HepG2 (cell line): ENCODE data around the gene EREG. TPM values are rescaled to one million over a fixed set of nuclear protein-coding genes. Genes with fewer than 3 reads are reported as not detected.
A peak's percentile ranks its signal among the peaks of the same experiment; 100 is the strongest.

ENCODE experiments used
- ATAC-seq: fragments of 200-7000 bp; cut with Tn5 transposase; 3 replicates; pipeline ENCODE4 v1.9.1; 2020; ENCODE audit warnings: mild to moderate bottlenecking, moderate library complexity
- BruUV-seq: library from RNA; stranded (reverse); fragments of 400-500 nt; replicated peaks from 2 replicates; lab custom pipeline; 2021; lab: Mats Ljungman, UMichigan
- CTCF ChIA-PET: fragments of 300-600 bp; formaldehyde crosslinking; extraction: SDS; loops from one replicate; lab custom pipeline; 2021; ENCODE audit warnings: low total read pairs, inconsistent platforms, low intra/inter-chr PET ratio; lab: Yijun Ruan, JAX
- POLR2A ChIA-PET: fragments of 350-600 bp; sonication (Branson Sonifier 250); formaldehyde crosslinking; loops from one replicate; lab custom pipeline; 2020; ENCODE audit warnings: antibody characterized with exemption, inconsistent platforms; lab: Yijun Ruan, JAX
- DNase-seq: peaks from one replicate; pipeline ENCODE4 v3.0.0-alpha.2; 2015; ENCODE audit warnings: low spot score
- FAIRE-seq: peaks from 3 replicates; lab custom pipeline; 2011; peaks lifted over from hg19 to GRCh38; lab: Jason Lieb, UNC
- H2AFZ ChIP-seq: one replicate; pipeline ENCODE4 v1.6.1; 2011; ENCODE audit warnings: low read length, inconsistent platforms
- H3K27ac ChIP-seq: fragments of 300-600 bp; 3 replicates; pipeline ENCODE4 v1.8.0; 2011; ENCODE audit warnings: mixed run types, mild to moderate bottlenecking, mixed read lengths, low read length, inconsistent platforms; ENCODE audit not compliant: insufficient read depth; ENCODE audit errors: extremely low read length
- H3K27me3 ChIP-seq, 2 experiments: fragments of 200-600 bp in 1 of 2; 2 replicates in 1 of 2; 3 replicates in 1 of 2; pipeline versions ENCODE4 v1.6.0 to v1.8.0; 2011; ENCODE audit warnings: low read length in 2 of 2, mild to moderate bottlenecking in 2 of 2, moderate library complexity in 2 of 2, inconsistent platforms in 1 of 2; ENCODE audit not compliant: insufficient read depth in 2 of 2, control insufficient read depth in 1 of 2
- H3K36me3 ChIP-seq, 2 experiments: fragments of 200-600 bp in 1 of 2; replicated peaks in 1 of 2; 2 replicates in 1 of 2; 3 replicates in 1 of 2; pipeline versions ENCODE4 v1.5.1 to v1.8.0; 2011; ENCODE audit warnings: low read length in 2 of 2, inconsistent platforms in 1 of 2; ENCODE audit not compliant: insufficient read depth in 2 of 2, control insufficient read depth in 1 of 2
- H3K4me1 ChIP-seq: 2 replicates; pipeline ENCODE4 v1.5.1; 2012; ENCODE audit warnings: low read length, inconsistent platforms; ENCODE audit not compliant: insufficient read depth
- H3K4me2 ChIP-seq: 2 replicates; pipeline ENCODE4 v1.6.0; 2011; ENCODE audit warnings: low read depth, low read length, inconsistent platforms
- H3K4me3 ChIP-seq, 3 experiments: fragments of 200-600 bp in 1 of 3; sonication (generic), shearing (Covaris generic) in 1 of 3; replicated peaks in 1 of 3; 2 replicates each; pipeline ENCODE4 v1.5.1; 2011 to 2016; ENCODE audit warnings: low read length in 3 of 3, inconsistent platforms in 2 of 3, low read depth in 2 of 3, mild to moderate bottlenecking in 2 of 3, control low read depth in 1 of 3, mixed read lengths in 1 of 3; ENCODE audit not compliant: insufficient read depth in 1 of 3
- H3K79me2 ChIP-seq: one replicate; pipeline ENCODE4 v1.6.1; 2011; ENCODE audit warnings: low read length, inconsistent platforms; ENCODE audit not compliant: insufficient read depth
- H3K9ac ChIP-seq: 2 replicates; pipeline ENCODE4 v1.6.0; 2011; ENCODE audit warnings: mild to moderate bottlenecking, low read depth, low read length, inconsistent platforms; ENCODE audit not compliant: insufficient read depth
- H3K9me3 ChIP-seq: 2 replicates; pipeline ENCODE4 v1.5.1; 2012; ENCODE audit warnings: mild to moderate bottlenecking, low read length
- H4K20me1 ChIP-seq: 2 replicates; pipeline ENCODE4 v1.6.0; 2011; ENCODE audit warnings: inconsistent platforms, mild to moderate bottlenecking, low read length, moderate library complexity; ENCODE audit not compliant: insufficient read depth
- ATF1 ChIP-seq: IDR thresholded peaks from 2 replicates; pipeline ENCODE4 v1.6.1; 2016; ENCODE audit warnings: mild to moderate bottlenecking, control low read depth
- IRF2 ChIP-seq: IDR thresholded peaks from 2 replicates; pipeline ENCODE4 v1.6.1; 2018; ENCODE audit warnings: missing genetic modification reagents, missing compliant biosample characterization
- NFE2 ChIP-seq: sonication (generic); formaldehyde crosslinking; IDR thresholded peaks from 2 replicates; pipeline ENCODE4 v1.4.0; 2020; ENCODE audit warnings: missing genetic modification reagents
- NFYC ChIP-seq: IDR thresholded peaks from 2 replicates; pipeline ENCODE4 v1.6.1; 2016; ENCODE audit warnings: missing genetic modification reagents, missing compliant biosample characterization
- SP5 ChIP-seq: IDR thresholded peaks from 2 replicates; pipeline ENCODE4 v1.6.1; 2016; ENCODE audit warnings: low read depth, borderline replicate concordance
- TARDBP ChIP-seq: sonication (generic); formaldehyde crosslinking; IDR thresholded peaks from 2 replicates; pipeline ENCODE4 v1.8.0; 2022; ENCODE audit warnings: mild to moderate bottlenecking, missing genetic modification reagents
- ZFYVE20 ChIP-seq: sonication (generic); formaldehyde crosslinking; IDR thresholded peaks from 2 replicates; pipeline ENCODE4 v1.8.0; 2023; ENCODE audit warnings: low read depth, mild to moderate bottlenecking, moderate library complexity, missing genetic modification reagents, borderline replicate concordance
- ZNF160 ChIP-seq: sonication (generic); formaldehyde crosslinking; IDR thresholded peaks from 2 replicates; pipeline ENCODE4 v1.8.0; 2022; ENCODE audit warnings: mild to moderate bottlenecking, inconsistent platforms, missing genetic modification reagents
- ZNF720 ChIP-seq: sonication (generic); formaldehyde crosslinking; IDR thresholded peaks from 2 replicates; pipeline ENCODE4 v1.4.0; 2020; ENCODE audit warnings: missing genetic modification reagents
- ZNF773 ChIP-seq: sonication (generic); formaldehyde crosslinking; IDR thresholded peaks from 2 replicates; pipeline ENCODE4 v1.4.0; 2020; ENCODE audit warnings: missing genetic modification reagents, borderline replicate concordance
- WGBS: methylation state at CpG from one replicate; pipeline ENCODE4 v1.1.6; 2017; ENCODE audit warnings: low lambda C conversion rate; 5-methylcytosine and 5-hydroxymethylcytosine counted together
- in situ Hi-C: cut with HindIII; loops from 2 replicates; pipeline ENCODE4 v1.10.0; 2017; ENCODE audit warnings: low pct_unique_long_range_greater_than_20kb; ENCODE audit not compliant: extremely low pct_ligation_motif_present
- intact Hi-C: fragments of 100-400 bp; cut with micrococcal nuclease; formaldehyde crosslinking; loops from one replicate; pipeline ENCODE4 v1.10.0; 2022; ENCODE audit not compliant: unreplicated experiment
- polyA plus RNA-seq, 8 experiments: library from polyadenylated mRNA; depleted of rRNA in 3 of 8; stranded (reverse) in 7 of 8; unstranded in 1 of 8; fragments of >200 nt; fragmentation: Illumina TruSeq in 4 of 8; extraction: Trizol in 4 of 8; gene quantifications; 2 replicates each; pipeline versions ENCODE4 v1.2.1 to v1.2.3, GENCODE V29; 2011 to 2016; ENCODE audit warnings: low read depth in 4 of 8, missing spikeins in 1 of 8, mixed read lengths in 1 of 8; ENCODE audit not compliant: insufficient read depth in 1 of 8
- total RNA-seq, 5 experiments: library from RNA; depleted of rRNA; stranded (reverse); fragments of >200 nt; fragmentation: Illumina TruSeq; extraction: Trizol; gene quantifications; 2 replicates each; pipeline ENCODE4 v1.2.3, GENCODE V29; 2016; ENCODE audit warnings: low read depth in 1 of 5
- TF ChIP-seq, protein P1 (sequence below): sonication (generic); formaldehyde crosslinking; IDR thresholded peaks from 2 replicates; pipeline ENCODE4 v1.4.0; 2020; ENCODE audit warnings: mild to moderate bottlenecking, missing genetic modification reagents
- TF ChIP-seq, protein P2 (sequence below): sonication (generic); formaldehyde crosslinking; IDR thresholded peaks from 2 replicates; pipeline ENCODE4 v1.4.0; 2020; ENCODE audit warnings: missing genetic modification reagents, borderline replicate concordance

Gene EREG
- total and polyA plus RNA-seq, 2 of the 13 experiments (the other 11 are each of a cell fraction or from before 2014, with no cell fraction given) = 0.11 to 0.13 TPM

DNA sequence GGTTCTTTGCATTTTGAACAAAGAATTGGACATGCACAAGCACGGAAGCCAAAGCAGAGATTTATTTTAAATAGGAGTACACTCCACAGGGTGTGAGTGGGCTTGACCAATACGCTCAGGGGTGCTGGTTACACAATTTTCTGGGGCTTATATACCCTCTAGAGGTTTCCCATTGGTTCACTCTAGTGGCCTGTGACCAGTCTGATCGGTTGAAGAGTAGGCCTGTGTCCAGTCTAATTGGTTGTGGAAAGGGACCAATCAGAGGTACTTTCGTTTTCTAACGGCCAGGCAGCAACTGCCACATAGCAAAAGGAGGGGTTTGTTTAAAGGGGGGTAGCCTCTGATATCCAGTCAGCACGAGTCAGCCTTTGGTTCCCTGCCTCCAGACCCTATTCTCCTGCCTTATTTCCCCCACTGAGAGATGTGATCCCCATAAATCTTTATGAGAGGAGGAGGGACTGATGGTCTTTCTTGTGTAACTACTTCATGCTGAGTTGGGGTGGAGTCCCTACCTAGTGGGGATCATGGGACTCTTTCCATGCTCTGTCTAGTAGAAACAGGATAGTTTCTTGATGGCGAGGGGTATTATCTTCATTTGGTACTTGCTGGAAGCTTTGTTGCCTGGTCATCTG, 68.7 kb downstream of the EREG start:
- no TSS peak for BruUV-seq
- H3K79me2 ChIP-seq = no peaks in the 10 kb centered on the region
- peak overlapping the region; percentile 64 for H3K4me2 ChIP-seq
- CTCF ChIA-PET = no interaction called here
- intact Hi-C loops = no loop called here
- in situ Hi-C loops = no loop called here
- POLR2A ChIA-PET = no interaction called here
- no peaks in the 10 kb centered on the region for H4K20me1 ChIP-seq
- no peak overlapping the region for H2AFZ ChIP-seq
- H3K9ac ChIP-seq = no peak overlapping the region
- H3K36me3 ChIP-seq = no peaks in the 10 kb centered on the region
- H3K27ac ChIP-seq = no peak overlapping the region
- H3K27me3 ChIP-seq = no peaks in the 10 kb centered on the region
- FAIRE-seq (no peak), DNase-seq (peak; percentile 69), ATAC-seq (peak; percentile 99)
- H3K4me3 ChIP-seq = peak overlapping the region; percentile 9 to 41 (median 23); a peak in 4 of 6 replicates
- H3K4me1 ChIP-seq = 0 out of 2 replicates have a peak, but pooled peaks cover 9% of the 10 kb centered on the region
- WGBS = 14% methylated on average over 4 of the region's 7 CpGs
- H3K9me3 ChIP-seq = no peaks in the 10 kb centered on the region
- TF ChIP-seq NFYC (peak; percentile 75), ZNF160 (no peak), ATF1 (CRISPR knock-in tag) (0 out of 2 replicates have a peak, but pooled peaks have one; percentile 33), NFE2 (CRISPR knock-in tag) (no peak), SP5 (CRISPR knock-in tag) (no peak), TARDBP (CRISPR knock-in tag) (no peak), ZNF720 (no peak), IRF2 (CRISPR knock-in tag) (peak; percentile 80; the same call in 1 of the 2 replicates), ZFYVE20 (no peak), ZNF773 (no peak)
- TF ChIP-seq, protein P1, sequence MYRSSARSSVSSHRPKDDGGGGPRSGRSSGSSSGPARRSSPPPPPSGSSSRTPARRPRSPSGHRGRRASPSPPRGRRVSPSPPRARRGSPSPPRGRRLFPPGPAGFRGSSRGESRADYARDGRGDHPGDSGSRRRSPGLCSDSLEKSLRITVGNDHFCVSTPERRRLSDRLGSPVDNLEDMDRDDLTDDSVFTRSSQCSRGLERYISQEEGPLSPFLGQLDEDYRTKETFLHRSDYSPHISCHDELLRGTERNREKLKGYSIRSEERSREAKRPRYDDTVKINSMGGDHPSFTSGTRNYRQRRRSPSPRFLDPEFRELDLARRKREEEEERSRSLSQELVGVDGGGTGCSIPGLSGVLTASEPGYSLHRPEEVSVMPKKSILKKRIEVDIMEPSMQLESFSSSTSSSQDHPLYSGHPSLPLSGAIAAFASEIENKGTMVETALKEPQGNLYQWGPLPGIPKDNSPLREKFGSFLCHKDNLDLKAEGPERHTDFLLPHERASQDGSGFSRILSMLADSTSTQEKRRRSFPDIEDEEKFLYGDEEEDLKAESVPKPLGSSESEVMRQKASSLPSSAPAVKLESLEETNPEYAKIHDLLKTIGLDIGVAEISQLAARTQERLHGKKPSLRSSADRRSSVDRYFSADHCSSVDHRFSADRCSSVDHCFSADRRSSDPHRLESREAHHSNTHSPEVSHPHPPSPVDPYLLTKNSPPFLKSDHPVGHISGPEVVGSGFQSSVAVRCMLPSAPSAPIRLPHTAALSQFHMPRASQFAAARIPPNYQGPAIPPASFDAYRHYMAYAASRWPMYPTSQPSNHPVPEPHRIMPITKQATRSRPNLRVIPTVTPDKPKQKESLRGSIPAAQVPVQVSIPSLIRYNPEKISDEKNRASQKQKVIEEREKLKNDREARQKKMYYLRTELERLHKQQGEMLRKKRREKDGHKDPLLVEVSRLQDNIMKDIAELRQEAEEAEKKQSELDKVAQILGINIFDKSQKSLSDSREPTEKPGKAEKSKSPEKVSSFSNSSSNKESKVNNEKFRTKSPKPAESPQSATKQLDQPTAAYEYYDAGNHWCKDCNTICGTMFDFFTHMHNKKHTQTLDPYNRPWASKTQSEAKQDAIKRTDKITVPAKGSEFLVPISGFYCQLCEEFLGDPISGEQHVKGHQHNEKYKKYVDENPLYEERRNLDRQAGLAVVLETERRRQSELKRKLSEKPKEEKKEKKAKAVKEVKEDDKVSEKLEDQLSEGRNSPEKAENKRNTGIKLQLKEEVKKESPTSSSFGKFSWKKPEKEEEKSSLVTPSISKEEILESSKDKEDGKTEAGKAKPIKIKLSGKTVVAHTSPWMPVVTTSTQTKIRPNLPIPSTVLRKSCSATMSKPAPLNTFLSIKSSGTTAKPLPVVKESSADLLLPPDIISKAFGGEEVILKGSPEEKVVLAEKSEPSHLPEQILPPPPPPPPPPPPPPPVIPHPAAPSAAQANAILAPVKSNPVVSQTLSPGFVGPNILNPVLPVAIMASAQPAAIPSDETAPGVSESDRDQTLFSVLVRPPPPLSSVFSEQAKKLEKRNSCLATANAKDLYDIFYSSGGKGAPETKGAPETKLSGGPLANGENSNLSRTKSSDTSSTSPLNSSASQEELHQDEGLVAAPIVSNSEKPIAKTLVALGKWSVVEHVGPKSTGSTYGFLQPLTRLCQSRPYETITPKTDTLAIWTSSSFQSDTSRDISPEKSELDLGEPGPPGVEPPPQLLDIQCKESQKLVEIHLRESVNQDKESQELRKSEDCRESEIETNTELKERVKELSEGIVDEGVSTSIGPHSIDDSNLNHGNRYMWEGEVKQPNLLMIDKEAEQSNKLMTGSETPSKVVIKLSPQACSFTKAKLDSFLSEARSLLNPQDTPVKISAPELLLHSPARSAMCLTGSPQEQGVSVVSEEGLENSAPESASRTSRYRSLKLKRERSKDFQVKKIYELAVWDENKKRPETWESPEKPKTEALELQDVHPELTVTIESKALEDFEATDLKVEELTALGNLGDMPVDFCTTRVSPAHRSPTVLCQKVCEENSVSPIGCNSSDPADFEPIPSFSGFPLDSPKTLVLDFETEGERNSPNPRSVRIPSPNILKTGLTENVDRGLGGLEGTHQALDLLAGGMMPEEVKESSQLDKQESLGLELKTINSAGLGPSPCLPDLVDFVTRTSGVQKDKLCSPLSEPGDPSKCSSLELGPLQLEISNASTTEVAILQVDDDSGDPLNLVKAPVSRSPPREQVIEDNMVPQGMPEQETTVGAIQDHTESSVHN (CRISPR knock-in tag) = no peak
- TF ChIP-seq, protein P2, sequence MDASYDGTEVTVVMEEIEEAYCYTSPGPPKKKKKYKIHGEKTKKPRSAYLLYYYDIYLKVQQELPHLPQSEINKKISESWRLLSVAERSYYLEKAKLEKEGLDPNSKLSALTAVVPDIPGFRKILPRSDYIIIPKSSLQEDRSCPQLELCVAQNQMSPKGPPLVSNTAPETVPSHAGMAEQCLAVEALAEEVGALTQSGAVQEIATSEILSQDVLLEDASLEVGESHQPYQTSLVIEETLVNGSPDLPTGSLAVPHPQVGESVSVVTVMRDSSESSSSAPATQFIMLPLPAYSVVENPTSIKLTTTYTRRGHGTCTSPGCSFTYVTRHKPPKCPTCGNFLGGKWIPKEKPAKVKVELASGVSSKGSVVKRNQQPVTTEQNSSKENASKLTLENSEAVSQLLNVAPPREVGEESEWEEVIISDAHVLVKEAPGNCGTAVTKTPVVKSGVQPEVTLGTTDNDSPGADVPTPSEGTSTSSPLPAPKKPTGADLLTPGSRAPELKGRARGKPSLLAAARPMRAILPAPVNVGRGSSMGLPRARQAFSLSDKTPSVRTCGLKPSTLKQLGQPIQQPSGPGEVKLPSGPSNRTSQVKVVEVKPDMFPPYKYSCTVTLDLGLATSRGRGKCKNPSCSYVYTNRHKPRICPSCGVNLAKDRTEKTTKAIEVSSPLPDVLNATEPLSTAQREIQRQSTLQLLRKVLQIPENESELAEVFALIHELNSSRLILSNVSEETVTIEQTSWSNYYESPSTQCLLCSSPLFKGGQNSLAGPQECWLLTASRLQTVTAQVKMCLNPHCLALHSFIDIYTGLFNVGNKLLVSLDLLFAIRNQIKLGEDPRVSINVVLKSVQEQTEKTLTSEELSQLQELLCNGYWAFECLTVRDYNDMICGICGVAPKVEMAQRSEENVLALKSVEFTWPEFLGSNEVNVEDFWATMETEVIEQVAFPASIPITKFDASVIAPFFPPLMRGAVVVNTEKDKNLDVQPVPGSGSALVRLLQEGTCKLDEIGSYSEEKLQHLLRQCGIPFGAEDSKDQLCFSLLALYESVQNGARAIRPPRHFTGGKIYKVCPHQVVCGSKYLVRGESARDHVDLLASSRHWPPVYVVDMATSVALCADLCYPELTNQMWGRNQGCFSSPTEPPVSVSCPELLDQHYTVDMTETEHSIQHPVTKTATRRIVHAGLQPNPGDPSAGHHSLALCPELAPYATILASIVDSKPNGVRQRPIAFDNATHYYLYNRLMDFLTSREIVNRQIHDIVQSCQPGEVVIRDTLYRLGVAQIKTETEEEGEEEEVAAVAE (CRISPR knock-in tag) = no peak
